Hepatic stellate cell (primary cell): Measurements from ENCODE around the gene DCC.

ENCODE experiments used
- DNase-seq: peaks from one replicate; pipeline ENCODE4 v3.0.0; 2011; ENCODE audit warnings: low spot score

Gene DCC

GRCh38 chr18:53070788-53071187 is 730.8 kb downstream of the DCC start:
- DNase-seq: no peak

GRCh38 chr18:53080687-53081086 is 740.7 kb downstream of the DCC start:
- no peak for DNase-seq

GRCh38 chr18:53093636-53094035 is 753.6 kb downstream of the DCC start:
- DNase-seq: no peak

- DNase-seq: no peak
Observed at GRCh38 chr18:53101536-53102105, 761.6 kb downstream of the DCC start.

GRCh38 chr18:53114441-53114840 is 774.4 kb downstream of the DCC start:
- no peak for DNase-seq

- DNase-seq: no peak
Observed at GRCh38 chr18:53115876-53116585, 776.0 kb downstream of the DCC start.

GRCh38 chr18:53117851-53118250 is 777.9 kb downstream of the DCC start:
- DNase-seq: no peak

- no peak for DNase-seq
Observed at GRCh38 chr18:53126210-53126609, 786.2 kb downstream of the DCC start.

- no peak for DNase-seq
Observed at GRCh38 chr18:53131001-53131400, 791.0 kb downstream of the DCC start.

GRCh38 chr18:53134711-53135110 is 794.7 kb downstream of the DCC start:
- no peak for DNase-seq

GRCh38 chr18:53135654-53136053 is 795.7 kb downstream of the DCC start:
- DNase-seq: no peak

- no peak for DNase-seq
Observed at GRCh38 chr18:53139746-53140500, 799.9 kb downstream of the DCC start.

GRCh38 chr18:53142005-53142404 is 802.0 kb downstream of the DCC start:
- no peak for DNase-seq

GRCh38 chr18:53147472-53147871 is 807.5 kb downstream of the DCC start:
- no peak for DNase-seq

GRCh38 chr18:53148123-53148522 is 808.1 kb downstream of the DCC start:
- DNase-seq: no peak

GRCh38 chr18:53152476-53152875 is 812.5 kb downstream of the DCC start:
- no peak for DNase-seq

GRCh38 chr18:53153281-53153680 is 813.3 kb downstream of the DCC start:
- no peak for DNase-seq

- DNase-seq: no peak
Observed at GRCh38 chr18:53153800-53154199, 813.8 kb downstream of the DCC start.

- DNase-seq: no peak
Observed at GRCh38 chr18:53165770-53166169, 825.8 kb downstream of the DCC start.

GRCh38 chr18:53169346-53169745 is 829.3 kb downstream of the DCC start:
- DNase-seq: no peak

- no peak for DNase-seq
Observed at GRCh38 chr18:53191634-53192033, 851.6 kb downstream of the DCC start.

GRCh38 chr18:53193870-53194269 is 853.9 kb downstream of the DCC start:
- DNase-seq: no peak

GRCh38 chr18:53219853-53220252 is 879.9 kb downstream of the DCC start:
- no peak for DNase-seq
